Left renal pelvis (tissue), 4 donors: ENCODE results near the gene MPG. TPM values are rescaled to one million over a fixed set of nuclear protein-coding genes. Genes with fewer than 3 reads are reported as not detected.

ENCODE experiments used
- DNase-seq, 4 donors: peaks; one replicate each; pipeline ENCODE4 v3.0.0-alpha.2; 2013; ENCODE audit warnings: low read depth in 4 of 4, low spot score in 3 of 4
- polyA plus RNA-seq, 4 donors: library from polyadenylated mRNA; unstranded; fragments of 120-200 nt; gene quantifications; one replicate each; pipeline ENCODE4 v1.2.1, GENCODE V29; 2013; ENCODE audit not compliant: insufficient read length in 4 of 4

Gene MPG
- polyA plus RNA-seq, 4 donors: 19.2 to 29.9 (median 20.8) TPM

- DNase-seq: no peak
Observed at GRCh38 chr16:79151-80054, 1.4 kb downstream of the MPG start.

GRCh38 chr16:83060-83603, 5.1 kb downstream of the MPG start:
- no peak for DNase-seq

GRCh38 chr16:83781-84615, 6.0 kb downstream of the MPG start:
- no peak for DNase-seq

GRCh38 chr16:84718-85406, 6.8 kb downstream of the MPG start:
- no peak for DNase-seq

GRCh38 chr16:85407-85782, 7.4 kb downstream of the MPG start:
- DNase-seq: no peak

GRCh38 chr16:85865-86264, 7.8 kb downstream of the MPG start:
- no peak for DNase-seq

GRCh38 chr16:86483-86952, 8.5 kb downstream of the MPG start:
- no peak for DNase-seq

- no peak for DNase-seq
Observed at GRCh38 chr16:88613-89012, 10.6 kb downstream of the MPG start.

GRCh38 chr16:89391-90302, 11.6 kb downstream of the MPG start:
- DNase-seq: no peak

GRCh38 chr16:91484-91883, 13.5 kb downstream of the MPG start:
- DNase-seq: no peak

GRCh38 chr16:92431-93339, 14.7 kb downstream of the MPG start:
- no peak for DNase-seq

- no peak for DNase-seq
Observed at GRCh38 chr16:94918-95265, 16.9 kb downstream of the MPG start.

GRCh38 chr16:96935-97381, 18.9 kb downstream of the MPG start:
- DNase-seq: peak in 1 of 4 donors; percentile 51

GRCh38 chr16:97822-98221, 19.8 kb downstream of the MPG start:
- DNase-seq: no peak

GRCh38 chr16:100989-101388, 23.0 kb downstream of the MPG start:
- no peak for DNase-seq

GRCh38 chr16:101586-101985, 23.6 kb downstream of the MPG start:
- no peak for DNase-seq

- DNase-seq: no peak
Observed at GRCh38 chr16:102060-102855, 24.2 kb downstream of the MPG start.

GRCh38 chr16:104355-104754, 26.3 kb downstream of the MPG start:
- DNase-seq: no peak
